Neural cell (in vitro differentiated cells): ENCODE data around the gene CD180. TPM values are rescaled to one million over a fixed set of nuclear protein-coding genes. Genes with fewer than 3 reads are reported as not detected.

Experiments
- H2AFZ ChIP-seq: fragments of 200-600, 300-800 bp; sonication (generic), shearing (Covaris generic); 2 replicates; pipeline ENCODE4 v1.6.0; 2014; ENCODE audit warnings: low read depth, mild to moderate bottlenecking, antibody characterized with exemption, low read length, moderate library complexity
- H3F3A ChIP-seq: fragments of 200-600 bp; shearing (Covaris generic); 2 replicates; pipeline ENCODE4 v1.6.1; 2016; ENCODE audit warnings: mild to moderate bottlenecking, moderate library complexity, mixed read lengths, antibody characterized with exemption, low read length; ENCODE audit not compliant: insufficient read depth, poor library complexity, severe bottlenecking
- H3K27ac ChIP-seq: fragments of 200-600, 300-800 bp; sonication (generic), shearing (Covaris generic); 2 replicates; pipeline ENCODE4 v1.5.1; 2014; ENCODE audit warnings: mild to moderate bottlenecking, low read length, moderate library complexity
- H3K27me3 ChIP-seq: fragments of 300-800, 200-600 bp; sonication (generic), shearing (Covaris generic); 2 replicates; pipeline ENCODE4 v1.6.0; 2014; ENCODE audit warnings: mild to moderate bottlenecking, low read depth, low read length, moderate library complexity; ENCODE audit not compliant: insufficient read depth
- H3K36me3 ChIP-seq: fragments of 300-800, 200-600 bp; sonication (generic), shearing (Covaris generic); 2 replicates; pipeline ENCODE4 v1.5.1; 2014; ENCODE audit warnings: mild to moderate bottlenecking, antibody characterized with exemption, low read length, moderate library complexity; ENCODE audit not compliant: insufficient read depth
- H3K4me2 ChIP-seq: fragments of 300-800, 200-600 bp; sonication (generic), shearing (Covaris generic); 2 replicates; pipeline ENCODE4 v1.6.0; 2014; ENCODE audit warnings: mild to moderate bottlenecking, low read length
- H3K4me3 ChIP-seq: fragments of 300-800, 200-600 bp; sonication (generic), shearing (Covaris generic); 2 replicates; pipeline ENCODE4 v1.5.1; 2014; ENCODE audit warnings: mild to moderate bottlenecking, low read length, moderate library complexity
- H3K79me2 ChIP-seq: fragments of 200-600 bp; shearing (Covaris generic); replicated peaks from 2 replicates; pipeline ENCODE4 v1.6.0; 2014; ENCODE audit warnings: mild to moderate bottlenecking, low read length, moderate library complexity; ENCODE audit not compliant: insufficient read depth
- H3K9ac ChIP-seq: fragments of 300-800, 200-600 bp; sonication (generic), shearing (Covaris generic); 2 replicates; pipeline ENCODE4 v1.6.1; 2016; ENCODE audit warnings: mild to moderate bottlenecking, low read length, mixed read lengths
- H3K9me2 ChIP-seq: fragments of 200-600 bp; shearing (Covaris generic); 2 replicates; pipeline ENCODE4 v1.6.1; 2016; ENCODE audit warnings: mild to moderate bottlenecking, low read length, mixed read lengths; ENCODE audit not compliant: insufficient read depth
- H3K9me3 ChIP-seq: fragments of 200-600, 300-800 bp; sonication (generic), shearing (Covaris generic); 2 replicates; pipeline ENCODE4 v1.6.1; 2016; ENCODE audit warnings: mild to moderate bottlenecking, mixed run types, low read length, moderate library complexity, mixed read lengths
- H4K20me1 ChIP-seq: fragments of 200-600 bp; shearing (Covaris generic); 2 replicates; pipeline ENCODE4 v1.6.1; 2016; ENCODE audit warnings: mild to moderate bottlenecking, mixed run types; ENCODE audit not compliant: insufficient read depth
- EP300 ChIP-seq: fragments of 450-650 bp; conservative IDR thresholded peaks from 2 replicates; pipeline ENCODE4 v1.6.1; 2014; ENCODE audit warnings: antibody characterized with exemption, mild to moderate bottlenecking, moderate library complexity; ENCODE audit not compliant: poor library complexity, severe bottlenecking
- EZH2 ChIP-seq: fragments of 200-600, 300-800 bp; shearing (Covaris generic), sonication (generic); IDR thresholded peaks from 2 replicates; pipeline ENCODE4 v1.6.1; 2014; ENCODE audit warnings: antibody characterized with exemption, low read length, borderline replicate concordance, mild to moderate bottlenecking; ENCODE audit not compliant: insufficient read depth, poor library complexity, severe bottlenecking
- MXI1 ChIP-seq: fragments of 450-650 bp; conservative IDR thresholded peaks from 2 replicates; pipeline ENCODE4 v1.6.1; 2014; ENCODE audit warnings: antibody characterized with exemption, mild to moderate bottlenecking; ENCODE audit not compliant: poor library complexity, severe bottlenecking
- POLR2AphosphoS5 ChIP-seq: IDR thresholded peaks from 2 replicates; pipeline ENCODE4 v1.6.1; 2012
- RAD21 ChIP-seq: fragments of 450-650 bp; conservative IDR thresholded peaks from 2 replicates; pipeline ENCODE4 v1.6.1; 2014; ENCODE audit warnings: antibody characterized with exemption, mild to moderate bottlenecking, moderate library complexity
- REST ChIP-seq: IDR thresholded peaks from 2 replicates; pipeline ENCODE4 v1.6.1; 2012; ENCODE audit warnings: borderline replicate concordance
- SMC3 ChIP-seq: fragments of 450-650 bp; conservative IDR thresholded peaks from 2 replicates; pipeline ENCODE4 v1.6.1; 2014; ENCODE audit warnings: antibody characterized with exemption, mild to moderate bottlenecking, moderate library complexity; ENCODE audit not compliant: poor library complexity
- TAF1 ChIP-seq: IDR thresholded peaks from 2 replicates; pipeline ENCODE4 v1.6.1; 2012; ENCODE audit warnings: low read depth
- polyA plus RNA-seq: library from polyadenylated mRNA; depleted of rRNA; stranded (reverse); fragments of >200 nt; gene quantifications from 2 replicates; pipeline ENCODE4 v1.2.3, GENCODE V29; 2014
- TF ChIP-seq, protein P1 (sequence below): fragments of 450-650 bp; IDR thresholded peaks from 2 replicates; pipeline ENCODE4 v1.5.1; 2014; ENCODE audit warnings: antibody characterized with exemption, mild to moderate bottlenecking, moderate library complexity; ENCODE audit not compliant: poor library complexity, severe bottlenecking

The CD180 gene
- polyA plus RNA-seq, 1 donor from 2014 or later, result not detected

DNA sequence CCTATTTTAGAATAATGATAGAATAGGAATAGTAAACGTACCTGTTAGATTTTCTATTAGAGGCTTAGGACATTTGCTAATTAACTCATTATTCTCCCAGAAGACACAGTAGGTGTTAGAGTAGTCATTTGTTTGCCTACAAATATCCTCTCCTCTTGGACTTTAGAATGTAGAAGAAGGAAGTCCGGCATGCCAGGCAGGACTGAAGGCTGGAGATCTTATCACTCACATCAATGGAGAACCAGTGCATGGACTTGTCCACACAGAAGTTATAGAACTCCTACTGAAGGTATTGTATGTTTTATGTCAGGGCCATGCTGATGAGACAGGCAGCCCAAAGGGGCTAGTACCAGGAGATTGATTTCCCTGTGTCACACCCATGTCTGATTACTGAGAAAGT, 43.3 kb downstream of the CD180 start:
- no peaks in the 10 kb centered on the region for H3K27me3 ChIP-seq
- no peaks in the 10 kb centered on the region for H3F3A ChIP-seq
- no peaks in the 10 kb centered on the region for H3K9me2 ChIP-seq
- no peak overlapping the region for H3K9ac ChIP-seq
- no peaks in the 10 kb centered on the region for H3K9me3 ChIP-seq
- no peaks in the 10 kb centered on the region for H3K36me3 ChIP-seq
- TF ChIP-seq REST (no peak), SMC3 (no peak), EP300 (no peak), RAD21 (no peak), POLR2AphosphoS5 (no peak), EZH2 (no peak)
- TF ChIP-seq, protein P1, sequence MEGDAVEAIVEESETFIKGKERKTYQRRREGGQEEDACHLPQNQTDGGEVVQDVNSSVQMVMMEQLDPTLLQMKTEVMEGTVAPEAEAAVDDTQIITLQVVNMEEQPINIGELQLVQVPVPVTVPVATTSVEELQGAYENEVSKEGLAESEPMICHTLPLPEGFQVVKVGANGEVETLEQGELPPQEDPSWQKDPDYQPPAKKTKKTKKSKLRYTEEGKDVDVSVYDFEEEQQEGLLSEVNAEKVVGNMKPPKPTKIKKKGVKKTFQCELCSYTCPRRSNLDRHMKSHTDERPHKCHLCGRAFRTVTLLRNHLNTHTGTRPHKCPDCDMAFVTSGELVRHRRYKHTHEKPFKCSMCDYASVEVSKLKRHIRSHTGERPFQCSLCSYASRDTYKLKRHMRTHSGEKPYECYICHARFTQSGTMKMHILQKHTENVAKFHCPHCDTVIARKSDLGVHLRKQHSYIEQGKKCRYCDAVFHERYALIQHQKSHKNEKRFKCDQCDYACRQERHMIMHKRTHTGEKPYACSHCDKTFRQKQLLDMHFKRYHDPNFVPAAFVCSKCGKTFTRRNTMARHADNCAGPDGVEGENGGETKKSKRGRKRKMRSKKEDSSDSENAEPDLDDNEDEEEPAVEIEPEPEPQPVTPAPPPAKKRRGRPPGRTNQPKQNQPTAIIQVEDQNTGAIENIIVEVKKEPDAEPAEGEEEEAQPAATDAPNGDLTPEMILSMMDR, result no peak
- no peak overlapping the region for H3K4me3 ChIP-seq
- H2AFZ ChIP-seq, result no peak overlapping the region
- H3K27ac ChIP-seq, result no peak overlapping the region
- H3K4me2 ChIP-seq, result no peak overlapping the region
- no peaks in the 10 kb centered on the region for H3K79me2 ChIP-seq
- no peaks in the 10 kb centered on the region for H4K20me1 ChIP-seq

- Histone ChIP-seq H3K4me3 (no peak overlapping the region), H3K36me3 (no peaks in the 10 kb centered on the region)
These were observed 44.2 kb downstream of the CD180 start for GRCh38 chr5:67152400-67152799.

More at GRCh38 chr5:67152400-67152799, 44.2 kb downstream of the CD180 start:
- H3K9me2 ChIP-seq, result no peaks in the 10 kb centered on the region
- no peak overlapping the region for H3K9ac ChIP-seq
- H3K79me2 ChIP-seq, result no peaks in the 10 kb centered on the region
- no peaks in the 10 kb centered on the region for H3K9me3 ChIP-seq
- no peak overlapping the region for H2AFZ ChIP-seq
- no peak overlapping the region for H3K4me2 ChIP-seq
- no peaks in the 10 kb centered on the region for H3K27me3 ChIP-seq
- no peaks in the 10 kb centered on the region for H3F3A ChIP-seq
- H4K20me1 ChIP-seq, result no peaks in the 10 kb centered on the region
- TF ChIP-seq SMC3 (no peak), POLR2AphosphoS5 (no peak), EZH2 (no peak), TAF1 (no peak), RAD21 (no peak), MXI1 (no peak), REST (no peak), EP300 (no peak)
- TF ChIP-seq, protein P1, result no peak
- H3K27ac ChIP-seq, result no peak overlapping the region
